Large intestine (tissue), 12 donors: Measurements from ENCODE around the gene LPXN. TPM values are rescaled to one million over a fixed set of nuclear protein-coding genes. Genes with fewer than 3 reads are reported as not detected.
A peak's percentile ranks its signal among the peaks of the same experiment; 100 is the strongest.

Experiments used
- DNase-seq, 2 donors: peaks; one replicate each; pipeline versions ENCODE4 v3.0.0 to v3.0.0-alpha.2; 2013
- H3K27ac ChIP-seq: one replicate; pipeline ENCODE4 v1.5.1; 2013; ENCODE audit warnings: low read length
- H3K27me3 ChIP-seq: 2 replicates; pipeline ENCODE4 v1.6.1; 2013; ENCODE audit warnings: low read length; ENCODE audit not compliant: control insufficient read depth, insufficient read depth
- H3K36me3 ChIP-seq: 2 replicates; pipeline ENCODE4 v1.6.1; 2013; ENCODE audit warnings: low read length; ENCODE audit not compliant: control insufficient read depth, insufficient read depth
- H3K4me1 ChIP-seq: one replicate; pipeline ENCODE4 v1.6.1; 2013; ENCODE audit warnings: low read length; ENCODE audit not compliant: control insufficient read depth, insufficient read depth
- H3K4me3 ChIP-seq: one replicate; pipeline ENCODE4 v1.5.1; 2013; ENCODE audit warnings: low read length
- H3K9me3 ChIP-seq: one replicate; pipeline ENCODE4 v1.6.1; 2013; ENCODE audit warnings: mild to moderate bottlenecking, low read depth, low read length, moderate library complexity; ENCODE audit not compliant: control insufficient read depth
- WGBS: methylation state at CpG from one replicate; pipeline ENCODE4 v1.1.5; 2013; ENCODE audit warnings: low lambda C conversion rate; ENCODE audit not compliant: insufficient coverage; 5-methylcytosine and 5-hydroxymethylcytosine counted together
- long read RNA-seq, 11 donors: transcript quantifications; one replicate each; lab custom pipeline, GENCODE V29; 2026
- polyA plus RNA-seq: library from polyadenylated mRNA; unstranded; fragments of 120-200 nt; gene quantifications from one replicate; pipeline ENCODE4 v1.2.1, GENCODE V29; 2013

LPXN gene
- polyA plus RNA-seq, result 13.4 TPM
- long read RNA-seq, donor 1, result 0 reads
- long read RNA-seq, donor 2, partial matches to known transcripts, result 0 of 3 reads
- long read RNA-seq, donor 2, other reads (novel, unspliced or antisense), result 0 of 3 reads
- long read RNA-seq, donor 3, result 0 reads
- long read RNA-seq, donor 4, result 0 reads
- long read RNA-seq, donor 5, partial matches to known transcripts, result 0 of 1 reads
- long read RNA-seq, donor 5, other reads (novel, unspliced or antisense), result 0 of 1 reads
- long read RNA-seq, donor 6, partial matches to known transcripts, result 0 of 2 reads
- long read RNA-seq, donor 6, other reads (novel, unspliced or antisense), result 0 of 2 reads
- long read RNA-seq, donor 7, partial matches to known transcripts, result 24 of 34 reads
- long read RNA-seq, donor 7, other reads (novel, unspliced or antisense), result 9 of 34 reads
- long read RNA-seq, donor 8, partial matches to known transcripts, result 5 of 7 reads
- long read RNA-seq, donor 8, other reads (novel, unspliced or antisense), result 0 of 7 reads
- long read RNA-seq, donor 9, partial matches to known transcripts, result 0 of 3 reads
- long read RNA-seq, donor 9, other reads (novel, unspliced or antisense), result 0 of 3 reads
- long read RNA-seq, donor 10, partial matches to known transcripts, result 28 of 62 reads
- long read RNA-seq, donor 10, other reads (novel, unspliced or antisense), result 31 of 62 reads
- long read RNA-seq, donor 11, partial matches to known transcripts, result 0 of 1 reads
- long read RNA-seq, donor 11, other reads (novel, unspliced or antisense), result 0 of 1 reads

DNA sequence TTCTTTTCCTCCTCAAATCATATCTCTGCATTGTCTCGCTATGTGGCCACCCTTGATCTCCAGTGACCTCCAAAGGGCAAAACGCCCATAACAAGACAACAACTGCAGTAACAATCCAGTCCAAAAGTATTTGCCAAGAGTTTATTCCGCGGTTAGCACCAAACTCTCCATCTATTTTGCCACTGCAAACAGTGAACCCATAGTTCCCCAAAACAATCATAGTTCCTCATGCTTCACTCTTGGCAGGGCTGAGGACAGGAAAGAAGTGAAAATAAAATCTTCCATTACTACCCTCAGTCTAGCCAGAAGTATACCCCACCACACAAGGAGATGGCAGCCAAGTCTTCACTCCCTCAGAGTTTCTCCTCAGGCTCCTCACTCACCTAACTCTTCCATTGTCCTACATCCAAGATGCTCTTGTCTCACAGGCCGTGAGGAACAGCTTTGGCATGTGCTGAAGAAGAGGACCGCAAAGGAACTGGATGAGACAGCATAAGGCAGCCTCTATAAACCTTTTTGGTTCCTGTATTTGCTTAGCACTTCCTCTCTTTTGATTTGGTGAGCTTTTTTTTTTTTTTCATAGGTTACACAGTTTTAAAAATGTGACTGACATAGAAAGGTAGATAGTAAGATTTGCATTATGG lies at the start of gene LPXN:
TSS of gene LPXN (minus strand) at position 480 of the 644 bp plus-strand sequence. CDS start at position 396, 84 bp downstream.
- no peak within 1 kb of the TSS for H3K4me3 ChIP-seq
- DNase-seq, result no peak
- peak within 1 kb of the TSS; percentile 98 for H3K27ac ChIP-seq

DNA sequence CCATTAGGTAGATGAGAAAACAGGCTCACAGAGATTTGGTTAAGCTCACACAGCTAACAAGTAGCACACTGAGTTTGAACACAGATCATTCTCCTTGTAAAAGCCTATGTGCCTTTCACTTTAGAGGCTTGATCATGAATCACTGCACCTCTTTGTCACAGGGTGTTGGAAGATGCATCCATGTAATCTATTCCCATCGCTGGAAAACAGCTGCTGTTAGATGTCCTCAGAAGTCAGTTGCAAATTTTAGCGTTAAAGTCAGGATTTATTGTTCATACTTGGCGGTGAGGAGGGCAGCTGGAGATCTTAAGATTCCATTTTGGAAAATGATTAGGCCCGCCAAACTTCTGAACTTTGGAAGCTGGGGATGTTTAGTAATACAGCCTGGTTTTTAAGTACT lies 49.4 kb upstream of the LPXN start:
- H3K36me3 ChIP-seq, result peaks cover 38% of the 10 kb centered on the region
- H3K27ac ChIP-seq, result no peak overlapping the region
- no peaks in the 10 kb centered on the region for H3K4me1 ChIP-seq
- H3K9me3 ChIP-seq, result no peaks in the 10 kb centered on the region
- DNase-seq, result no peak
- no CpG with 5 or more reads among the region's 4 CpGs for WGBS
- no peak overlapping the region for H3K4me3 ChIP-seq
- no peaks in the 10 kb centered on the region for H3K27me3 ChIP-seq

More for the DNA sequence above, at the start of gene LPXN:
- Histone ChIP-seq H3K9me3 (no peaks in the 10 kb centered on the region), H3K27me3 (no peaks in the 10 kb centered on the region), H3K4me1 (peaks cover 10% of the 10 kb centered on the region), H3K36me3 (no peaks in the 10 kb centered on the region)
- no CpG with 5 or more reads among the region's 6 CpGs for WGBS

DNA sequence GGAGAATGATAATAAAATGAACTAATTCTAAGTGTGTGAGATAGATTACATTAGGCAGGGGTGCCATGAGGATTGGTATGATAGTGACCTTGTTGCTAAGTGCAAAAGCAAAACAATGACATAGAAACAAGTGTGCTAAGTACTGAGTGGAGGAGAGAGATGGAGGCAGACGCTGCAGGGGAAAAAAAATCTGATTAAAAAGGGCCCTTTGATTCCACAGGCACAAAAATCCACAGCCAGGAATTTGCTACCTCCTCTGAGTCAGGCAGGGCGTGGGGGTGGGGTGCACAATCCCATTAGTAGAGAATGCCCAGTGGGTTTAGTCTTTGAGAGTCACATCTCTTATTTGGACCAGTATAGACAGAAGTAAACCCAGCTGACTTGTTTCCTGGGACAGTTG lies 46.7 kb upstream of the LPXN start, which contains the start of gene CNTF:
TSS of gene CNTF (plus strand) at position 322 of the 400 bp plus-strand sequence. CDS start 88 bp downstream, outside the sequence.
- WGBS, result no CpG with 5 or more reads among the region's 2 CpGs
- H3K36me3 ChIP-seq, result peaks cover 60% of the 10 kb centered on the region

DNA sequence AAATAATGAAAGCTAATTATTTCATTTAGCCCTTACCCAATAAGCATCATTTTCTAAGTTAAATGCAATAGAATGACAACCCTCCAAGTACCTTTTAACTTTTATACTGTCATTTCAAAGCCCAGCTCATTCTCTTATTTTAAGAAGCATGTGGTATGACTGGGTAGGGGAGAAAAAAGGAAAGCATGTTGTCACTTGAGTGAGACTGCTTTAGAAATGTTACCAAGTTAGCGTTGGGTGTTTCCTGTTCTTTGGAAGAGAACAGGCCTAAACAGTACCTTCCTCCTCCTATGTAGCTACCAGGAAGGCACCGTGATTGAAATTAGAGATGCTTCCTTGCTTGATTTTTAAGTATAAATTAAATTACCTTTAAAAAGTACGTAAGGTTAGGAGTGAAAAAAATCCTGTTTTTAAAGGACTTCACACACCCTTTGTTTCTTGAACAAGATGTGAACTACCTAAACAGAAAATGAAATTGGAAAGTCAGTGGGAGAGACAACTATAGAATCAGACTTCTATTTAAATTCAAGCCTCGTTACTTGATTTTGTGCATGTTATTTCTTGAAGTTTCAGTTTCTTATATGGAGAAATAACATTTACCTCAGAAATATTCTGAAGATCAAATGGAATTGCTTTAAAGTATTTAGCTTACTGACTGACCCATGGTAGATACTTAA lies 46.1 kb upstream of the LPXN start:
- H3K27ac ChIP-seq, result no peak overlapping the region
- H3K27me3 ChIP-seq, result no peaks in the 10 kb centered on the region
- H3K4me1 ChIP-seq, result no peaks in the 10 kb centered on the region
- H3K36me3 ChIP-seq, result peaks cover 63% of the 10 kb centered on the region
- whole genome bisulfite sequencing, result no CpG with 5 or more reads among the region's 4 CpGs
- no peak for DNase-seq
- H3K9me3 ChIP-seq, result no peaks in the 10 kb centered on the region
- H3K4me3 ChIP-seq, result no peak overlapping the region

More for the DNA sequence above, 46.7 kb upstream of the LPXN start, which contains the start of gene CNTF:
- Histone ChIP-seq H3K9me3 (no peaks in the 10 kb centered on the region), H3K4me3 (no peak within 1 kb of the TSS), H3K27me3 (no peaks in the 10 kb centered on the region), H3K27ac (no peak within 1 kb of the TSS), H3K4me1 (no peaks in the 10 kb centered on the region)
- DNase-seq, result no peak

DNA sequence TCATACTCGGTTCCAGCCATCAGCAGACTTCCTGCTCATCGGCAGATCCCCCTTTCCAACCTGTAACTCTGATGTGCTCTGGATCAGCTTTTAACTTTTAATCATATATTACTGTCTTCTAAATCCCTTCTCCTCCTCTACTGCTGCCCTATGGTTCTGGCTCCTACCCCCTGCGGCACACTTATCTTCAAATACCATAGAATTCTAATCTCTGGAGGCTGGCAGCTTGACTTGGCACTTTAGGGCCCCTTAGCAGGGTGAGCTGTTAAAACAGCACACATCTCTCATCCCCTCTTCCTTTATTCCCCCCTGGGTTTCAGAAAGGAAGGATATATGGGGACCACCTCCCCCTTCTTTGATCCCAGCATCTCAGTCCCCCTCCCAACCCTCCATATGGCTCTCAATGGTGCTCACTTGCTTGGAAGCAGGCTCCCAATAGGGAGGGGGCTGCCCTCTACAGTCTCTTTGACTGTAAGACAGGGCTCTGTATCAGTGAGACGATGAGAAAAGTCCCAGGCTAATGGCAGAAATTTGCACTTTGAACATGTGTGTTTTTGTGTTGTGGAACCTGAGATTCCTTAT lies 42.4 kb upstream of the LPXN start:
- H3K36me3 ChIP-seq, result peaks cover 61% of the 10 kb centered on the region
- H3K4me3 ChIP-seq, result no peak overlapping the region
- no CpG with 5 or more reads among the region's 4 CpGs for WGBS
- no peaks in the 10 kb centered on the region for H3K4me1 ChIP-seq
- no peak overlapping the region for H3K27ac ChIP-seq
- H3K27me3 ChIP-seq, result no peaks in the 10 kb centered on the region
- no peaks in the 10 kb centered on the region for H3K9me3 ChIP-seq
- peak in 1 of 2 donors; percentile 46 for DNase-seq

DNA sequence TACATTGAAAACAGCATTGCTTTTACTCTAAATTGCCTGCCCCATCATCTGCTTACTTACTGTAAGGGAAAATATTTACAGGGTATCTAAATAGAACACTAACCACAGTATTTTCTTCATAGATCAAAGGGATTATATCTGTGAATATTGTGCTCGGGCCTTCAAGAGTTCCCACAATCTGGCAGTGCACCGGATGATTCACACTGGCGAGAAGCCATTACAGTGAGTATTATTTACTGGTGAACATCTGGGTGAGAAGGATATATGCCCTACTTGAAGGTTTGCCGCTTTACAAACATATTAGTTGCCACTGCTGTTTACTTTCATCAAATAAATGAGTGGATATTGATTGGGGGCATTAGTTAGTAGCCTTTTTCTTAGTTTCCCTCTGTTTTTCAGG lies 40.9 kb upstream of the LPXN start:
- Histone ChIP-seq H3K4me3 (no peak overlapping the region), H3K36me3 (peaks cover 68% of the 10 kb centered on the region), H3K4me1 (no peaks in the 10 kb centered on the region), H3K9me3 (no peaks in the 10 kb centered on the region), H3K27me3 (no peaks in the 10 kb centered on the region), H3K27ac (no peak overlapping the region)
- DNase-seq, result no peak
- WGBS, result no CpG with 5 or more reads among the region's 4 CpGs

DNA sequence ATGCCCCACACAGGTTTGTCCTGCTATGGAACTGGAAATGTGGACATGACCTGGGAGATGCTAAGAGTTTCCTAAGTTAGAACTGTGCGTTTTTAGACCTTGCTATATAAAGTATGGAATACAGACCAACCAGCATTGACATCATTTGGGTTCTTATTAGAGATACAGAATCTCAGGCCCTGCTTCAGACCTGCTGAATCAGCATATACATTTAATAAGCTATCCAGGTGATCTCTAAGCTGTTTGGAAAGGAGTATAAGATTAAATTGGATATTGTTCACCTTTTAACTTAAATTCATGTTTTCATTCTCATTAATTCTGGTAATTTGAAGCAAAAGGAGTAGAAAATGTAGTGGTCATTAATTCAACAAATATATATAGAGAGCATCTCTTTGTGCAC lies 39.9 kb upstream of the LPXN start:
- Histone ChIP-seq H3K4me1 (no peaks in the 10 kb centered on the region), H3K4me3 (no peak overlapping the region), H3K36me3 (peaks cover 73% of the 10 kb centered on the region), H3K27me3 (no peaks in the 10 kb centered on the region), H3K27ac (no peak overlapping the region), H3K9me3 (no peaks in the 10 kb centered on the region)
- WGBS, result no CpG with 5 or more reads among the region's 1 CpG
- DNase-seq, result no peak

DNA sequence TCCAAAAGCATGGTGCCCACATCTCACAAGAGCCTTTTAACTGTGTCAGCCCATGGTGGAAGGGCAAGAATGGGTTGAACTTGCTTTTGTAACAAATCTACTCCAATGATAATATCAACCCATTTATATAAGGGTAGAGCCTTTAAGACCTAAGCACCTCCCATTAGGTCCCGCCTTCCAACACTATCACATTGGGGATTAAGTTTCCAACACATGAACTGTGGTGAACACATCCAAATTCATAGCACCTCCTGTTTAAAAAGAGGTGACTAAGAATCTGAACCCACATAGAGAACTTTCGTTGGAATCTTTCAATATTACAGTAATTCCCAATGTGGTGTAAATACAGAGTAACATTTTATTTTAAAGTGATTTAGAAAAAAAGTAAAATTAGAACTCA lies 37.6 kb upstream of the LPXN start:
- WGBS, result 100% methylated on average over 1 of the region's 2 CpGs
- Histone ChIP-seq H3K4me3 (no peak overlapping the region), H3K9me3 (no peaks in the 10 kb centered on the region), H3K4me1 (peaks cover 4% of the 10 kb centered on the region), H3K27me3 (no peaks in the 10 kb centered on the region), H3K27ac (no peak overlapping the region), H3K36me3 (peaks cover 64% of the 10 kb centered on the region)
- no peak for DNase-seq

DNA sequence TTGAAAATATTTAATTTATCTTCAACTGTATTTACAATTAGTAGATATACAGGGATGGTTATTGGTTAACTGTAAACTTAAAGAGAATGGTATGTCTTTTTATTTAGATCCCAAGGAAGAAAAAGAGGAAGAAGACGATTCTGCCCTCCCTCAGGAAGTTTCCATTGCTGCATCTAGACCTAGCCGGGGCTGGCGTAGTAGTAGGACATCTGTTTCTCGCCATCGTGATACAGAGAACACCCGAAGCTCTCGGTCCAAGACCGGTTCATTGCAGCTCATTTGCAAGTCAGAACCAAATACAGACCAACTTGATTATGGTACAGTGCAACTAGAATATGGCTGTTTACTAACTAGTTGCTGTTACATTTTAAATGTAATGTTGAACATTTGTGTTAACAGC lies 34.1 kb upstream of the LPXN start:
- no peak overlapping the region for H3K4me3 ChIP-seq
- no peak for DNase-seq
- peaks cover 40% of the 10 kb centered on the region for H3K36me3 ChIP-seq
- no CpG with 5 or more reads among the region's 8 CpGs for WGBS
- no peaks in the 10 kb centered on the region for H3K27me3 ChIP-seq
- H3K4me1 ChIP-seq, result peaks cover 4% of the 10 kb centered on the region
- no peak overlapping the region for H3K27ac ChIP-seq
- no peaks in the 10 kb centered on the region for H3K9me3 ChIP-seq
